NCI-H1105 treated with DMSO at 0.1 percent for 48 hours (cell line): Measurements from ENCODE around the gene CCDC167.
"Not testable (repeated sequence)": the region's sequence is repeated elsewhere in the genome, so short reads cannot be mapped to it uniquely, and the experiment has no call there.

Source experiments
- DNase-seq: peaks from one replicate; lab custom pipeline; 2025; lab: John Stamatoyannopoulos, UW

The CCDC167 gene

DNA sequence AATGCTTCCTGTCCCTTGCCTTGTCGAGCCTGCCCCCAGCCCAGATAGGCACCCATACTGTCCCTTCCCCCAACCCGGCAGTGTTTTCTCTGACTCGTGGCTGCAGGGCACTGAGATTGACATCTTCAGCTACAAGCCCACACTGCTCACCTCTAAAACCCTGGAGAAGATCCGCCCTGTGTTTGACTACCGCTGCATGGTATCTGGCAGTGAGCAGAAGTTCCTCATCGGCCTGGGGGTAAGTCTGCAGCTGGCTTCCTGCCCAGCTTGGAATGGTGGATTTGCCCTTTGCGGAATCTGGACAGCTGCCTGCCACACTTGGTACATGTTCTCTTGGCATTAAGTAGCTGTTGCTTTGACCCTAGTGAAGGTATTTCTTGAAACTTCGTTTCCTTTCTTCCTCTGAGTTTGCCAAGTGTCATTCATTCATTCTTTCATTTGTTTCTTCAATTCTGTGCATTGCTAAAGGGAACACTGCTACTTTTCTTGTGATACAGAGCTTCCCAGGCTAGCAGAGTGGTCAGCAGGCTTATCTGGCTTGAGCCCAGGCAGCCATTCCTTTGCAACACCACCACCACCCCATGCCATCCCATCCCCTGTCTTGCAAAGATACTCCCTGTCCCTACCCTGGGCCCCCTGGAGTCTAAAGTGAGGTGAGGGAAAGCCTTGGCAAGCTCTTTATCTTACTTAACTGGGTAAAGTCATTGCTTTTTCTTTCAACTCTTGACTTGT, 26.2 kb downstream of the CCDC167 start:
- peak; percentile 41 for DNase-seq

DNA sequence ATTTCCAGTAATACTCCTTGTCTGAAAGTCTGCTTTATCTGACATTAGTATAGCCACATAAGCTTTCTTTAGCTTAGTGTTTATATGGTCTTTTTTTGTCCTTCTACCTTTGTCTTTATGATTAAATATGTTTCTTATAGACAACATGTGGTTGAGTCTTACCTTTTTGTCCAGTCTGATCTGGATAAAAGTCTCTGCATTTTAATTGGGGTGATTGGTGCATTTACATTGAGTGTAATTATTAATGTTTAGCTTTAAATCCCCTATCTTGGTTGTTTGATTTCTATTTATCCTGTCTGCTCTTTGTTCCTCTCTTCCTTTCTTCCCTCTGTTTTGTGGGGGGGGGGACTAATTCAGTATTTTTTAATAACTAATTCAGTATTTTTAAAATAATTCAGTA, 32.0 kb downstream of the CCDC167 start:
- no peak for DNase-seq

DNA sequence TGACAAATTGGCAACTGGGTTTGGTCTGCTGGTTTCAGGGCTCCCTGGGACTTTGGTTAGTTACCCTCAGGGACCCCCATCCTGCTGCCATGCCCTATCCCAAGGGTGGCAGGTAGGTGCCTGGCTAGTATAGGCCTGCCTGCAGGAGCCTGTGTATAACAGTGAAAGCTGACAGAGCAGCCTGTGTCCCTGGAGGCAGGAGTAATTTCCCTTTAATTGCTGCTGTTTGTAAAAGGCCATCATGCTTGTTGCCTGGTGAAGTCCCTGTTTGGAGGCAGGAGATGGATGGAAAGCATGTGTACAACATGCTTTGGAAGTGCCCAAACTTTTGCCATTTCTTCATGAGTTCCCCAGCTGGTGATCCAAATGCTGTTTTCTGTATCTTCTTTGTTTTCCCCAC, 36.6 kb downstream of the CCDC167 start:
- DNase-seq, result no peak

GRCh38 chr6:37460805-37461204, 38.9 kb downstream of the CCDC167 start:
- DNase-seq, result no peak

GRCh38 chr6:37459981-37460800, 39.5 kb downstream of the CCDC167 start:
- DNase-seq, result peak; percentile 51

DNA sequence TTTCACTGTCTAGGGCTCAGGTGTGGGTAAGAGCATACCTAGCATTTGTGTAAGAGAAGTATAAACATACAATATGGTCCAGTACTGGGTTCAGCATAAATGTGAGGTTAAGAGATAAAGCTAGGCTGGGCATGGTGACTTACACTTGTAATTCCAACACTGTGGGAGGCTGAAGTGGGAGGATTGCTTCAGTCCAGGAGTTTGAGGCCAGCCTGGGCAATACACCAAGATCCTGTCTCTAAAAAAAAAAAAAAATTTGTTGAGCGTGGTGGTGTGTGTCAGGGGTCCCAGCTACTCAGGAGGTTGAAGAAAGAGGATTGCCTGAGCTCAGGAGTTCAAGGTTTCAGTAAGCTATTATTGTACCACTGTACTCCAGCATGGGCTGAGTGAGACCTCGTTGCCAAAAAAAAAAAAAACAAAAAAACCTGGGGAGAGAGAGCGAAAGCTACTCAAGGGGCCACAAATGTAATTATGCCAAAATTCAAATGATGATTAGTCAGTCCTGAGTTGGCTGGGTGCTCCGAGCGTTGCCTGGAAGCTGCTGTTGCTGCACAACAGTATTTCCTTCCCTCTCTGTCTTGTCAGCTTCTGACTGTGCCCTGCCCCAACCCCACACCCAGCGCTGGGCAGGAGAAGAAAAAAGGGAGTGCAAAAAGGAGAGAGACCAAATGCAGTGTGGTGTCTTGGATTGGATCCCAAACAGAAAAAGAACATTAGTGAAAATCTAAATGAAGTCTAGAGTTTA, 42.7 kb downstream of the CCDC167 start:
- DNase-seq, result no peak

GRCh38 chr6:37456126-37456525, 43.6 kb downstream of the CCDC167 start:
- no peak for DNase-seq

GRCh38 chr6:37454420-37455140, 45.1 kb downstream of the CCDC167 start:
- DNase-seq, result no peak

DNA sequence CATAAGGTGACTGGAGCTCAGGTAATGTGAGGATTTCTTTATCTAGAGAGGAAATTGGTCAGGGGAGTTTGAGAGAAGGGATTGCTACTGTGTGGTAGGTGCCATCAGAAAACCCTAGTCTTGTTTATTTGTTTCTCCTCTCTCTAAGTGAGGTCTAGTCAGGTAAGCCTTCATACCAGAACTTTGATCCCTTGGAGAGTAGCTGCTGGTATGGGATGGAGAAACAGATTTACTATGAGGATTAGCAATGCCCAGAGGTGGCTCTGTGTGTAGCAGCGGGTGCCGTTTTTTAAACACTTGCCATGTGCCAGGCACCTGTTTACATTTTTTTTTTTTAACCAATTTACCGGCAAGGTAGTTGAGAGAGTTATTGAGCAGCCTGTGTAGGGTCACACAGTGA, 47.2 kb downstream of the CCDC167 start:
- DNase-seq, result no peak

- DNase-seq, result peak; percentile 4
These were observed 48.1 kb downstream of the CCDC167 start for GRCh38 chr6:37451441-37452193.

GRCh38 chr6:37449984-37450383, 49.7 kb downstream of the CCDC167 start:
- DNase-seq, result no peak

DNA sequence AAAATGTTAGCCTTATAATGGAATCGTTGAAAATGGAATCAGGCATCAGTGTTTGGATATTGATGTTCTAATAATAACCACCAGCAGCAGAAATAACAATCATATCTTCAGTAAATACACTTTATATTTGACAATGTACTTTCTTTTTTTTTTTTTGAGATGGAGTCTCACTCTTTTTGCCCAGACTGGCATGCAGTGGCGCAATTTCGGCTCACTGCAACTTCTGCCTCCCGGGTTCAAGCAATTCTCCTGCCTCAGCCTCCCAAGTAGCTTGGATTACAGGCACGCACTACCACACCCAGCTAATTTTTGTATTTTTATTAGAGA, 56.5 kb downstream of the CCDC167 start:
- DNase-seq, result not testable (repeated sequence)

DNA sequence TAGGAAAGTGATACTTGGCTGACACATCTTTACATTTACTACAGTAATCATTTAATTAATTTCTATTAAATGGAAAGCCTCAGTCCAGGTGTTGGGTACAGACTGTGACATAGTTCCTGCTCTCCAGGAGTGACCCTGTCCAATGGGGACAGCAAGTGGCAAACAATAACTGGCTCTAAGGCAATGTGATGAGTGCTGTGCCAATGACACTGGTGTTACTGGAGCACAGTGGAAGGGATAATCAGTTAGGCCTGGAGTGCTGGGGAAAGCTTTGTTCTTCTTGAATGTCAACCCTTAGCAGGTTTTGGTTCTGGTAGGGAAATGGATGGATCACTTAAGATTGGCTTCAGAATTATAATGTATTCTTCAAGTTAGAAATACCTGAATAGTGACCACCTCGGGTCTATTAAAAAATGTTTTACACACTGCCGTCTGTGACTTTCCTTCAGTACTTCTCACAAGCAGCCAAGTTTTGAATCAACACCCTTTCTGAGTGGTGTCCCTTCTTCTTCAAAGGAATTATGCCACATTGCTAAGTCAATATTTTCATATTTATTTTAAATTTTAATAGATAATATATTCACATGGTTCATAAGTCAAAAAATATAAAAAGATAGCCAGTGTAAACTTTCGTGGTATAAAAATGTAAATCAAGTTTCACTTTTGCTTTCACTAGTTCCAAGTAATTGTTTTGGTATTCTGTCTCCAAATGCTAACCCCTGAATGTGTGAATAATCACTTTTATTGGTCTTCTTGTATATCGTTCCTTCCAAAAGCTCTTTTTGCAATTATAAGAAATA, 57.1 kb downstream of the CCDC167 start:
- no peak for DNase-seq

- DNase-seq, result no peak
These were observed 58.0 kb downstream of the CCDC167 start for GRCh38 chr6:37441651-37442050.

DNA sequence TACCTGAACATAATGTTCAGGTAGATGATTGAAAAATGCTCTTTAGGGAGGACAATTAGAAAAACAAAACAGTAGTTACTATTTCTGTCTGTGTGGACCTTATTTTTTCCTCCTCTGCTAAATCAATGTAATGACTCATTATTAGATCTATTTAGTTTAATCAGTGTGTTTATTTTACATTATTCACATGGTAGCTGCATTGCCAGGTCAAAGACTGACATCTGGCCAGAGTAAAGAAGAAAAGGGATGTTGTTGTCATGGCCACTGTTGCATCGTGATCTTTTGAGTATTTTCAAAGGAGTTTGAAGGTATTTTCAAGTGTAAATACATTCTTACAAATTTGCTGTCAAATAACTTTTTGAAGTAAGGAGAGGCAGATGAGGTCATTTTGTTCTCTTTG, 60.8 kb downstream of the CCDC167 start:
- no peak for DNase-seq

GRCh38 chr6:37435816-37436215, 63.9 kb downstream of the CCDC167 start:
- no peak for DNase-seq

DNA sequence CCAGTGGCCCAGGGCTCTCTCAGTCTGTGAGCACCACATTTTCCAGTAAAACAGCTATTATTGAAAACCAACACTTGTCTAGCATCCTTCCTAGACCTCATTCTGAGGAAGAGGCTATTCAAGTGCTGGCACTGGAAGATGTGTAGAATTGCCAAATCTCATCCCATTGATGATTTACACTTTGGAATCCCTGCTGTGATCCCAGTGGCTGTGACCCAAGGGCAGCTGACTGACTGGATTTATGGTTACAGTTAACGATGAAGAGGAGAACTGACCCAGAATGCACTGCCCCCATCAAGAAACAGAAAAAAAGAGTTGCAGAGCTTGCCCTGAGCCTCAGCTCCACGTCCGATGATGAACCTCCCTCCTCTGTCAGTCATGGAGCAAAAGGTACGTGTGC, 64.3 kb downstream of the CCDC167 start:
- DNase-seq, result no peak

DNA sequence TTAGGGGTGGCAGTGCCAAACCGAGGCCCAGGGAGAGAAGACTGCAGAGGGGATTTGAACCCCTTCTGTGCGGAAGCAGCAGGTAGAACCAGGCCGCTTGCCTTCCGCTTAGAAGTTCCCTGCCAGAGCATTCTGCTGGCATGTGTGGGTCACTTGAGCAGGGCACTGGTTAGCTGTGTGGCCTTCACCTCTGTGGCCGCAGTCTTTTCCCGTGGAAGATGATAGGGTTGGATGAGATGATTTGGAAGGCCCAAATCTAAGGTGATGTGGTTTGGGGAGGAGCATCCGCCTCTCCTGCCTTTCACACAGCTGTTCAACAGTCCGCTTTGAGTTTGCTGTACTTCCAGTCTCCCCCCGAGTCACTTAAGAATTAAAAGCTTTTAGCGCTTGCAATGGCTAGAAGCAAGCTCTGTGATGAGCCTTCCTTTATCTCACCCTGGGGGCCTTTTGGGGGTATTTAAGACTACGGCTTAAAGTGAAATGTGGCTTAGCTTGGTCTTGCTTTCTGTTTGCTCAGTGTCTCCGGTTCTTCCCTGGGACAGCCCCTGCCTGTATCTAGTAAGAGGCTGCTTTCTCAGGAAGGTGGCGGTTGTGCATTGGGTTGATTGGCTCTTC, 65.9 kb downstream of the CCDC167 start:
- no peak for DNase-seq
